Germinal center (tissue), 1 donor: ENCODE measurements around the gene NQO1.
"Not testable (repeated sequence)": the region's sequence is repeated elsewhere in the genome, so short reads cannot be mapped to it uniquely, and the experiment has no call there.

Experiments used
- DNase-seq: peaks from one replicate; pipeline ENCODE4 v3.0.0; 2012; ENCODE audit warnings: mixed read lengths, low spot score

NQO1 gene

DNA sequence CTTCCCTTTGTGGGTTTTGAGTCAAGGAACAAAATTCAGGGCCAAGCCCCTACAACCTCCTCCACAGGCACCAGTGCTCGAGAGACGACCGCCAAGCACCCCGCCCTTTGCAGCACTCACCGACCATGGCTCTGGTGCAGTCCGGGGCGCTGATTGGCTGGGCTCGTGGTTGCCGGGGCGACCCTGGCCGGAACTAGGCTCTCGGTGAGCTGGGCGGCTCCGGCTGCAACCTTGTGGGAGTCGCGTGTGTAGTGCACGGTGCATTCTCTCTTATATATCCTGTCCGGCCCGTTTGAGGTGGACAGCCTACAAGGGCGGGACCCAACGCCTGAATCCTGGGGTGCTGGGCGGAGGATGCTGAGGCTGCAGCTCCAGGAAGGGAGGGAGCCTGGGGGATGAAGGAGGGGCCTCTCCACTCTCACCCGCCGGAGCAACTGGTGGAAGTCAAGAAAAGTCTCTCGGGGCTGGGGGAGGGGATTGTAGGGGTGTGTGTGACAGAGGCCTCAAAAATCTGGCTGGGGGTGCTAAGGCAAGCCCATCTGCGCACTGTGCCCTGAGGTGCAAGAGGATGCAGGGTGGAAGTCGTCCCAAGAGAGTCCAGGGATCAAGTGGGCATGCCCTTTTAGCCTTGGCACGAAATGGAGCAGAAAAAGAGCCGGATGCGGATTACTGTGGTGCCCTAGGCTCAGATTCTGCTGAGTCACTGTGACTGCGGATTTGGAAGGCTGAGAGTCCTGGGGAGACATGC, at the start of gene NQO1:
Gene NQO1, minus strand, starts transcription at position 248 of the 748 bp plus-strand sequence. Its CDS starts 121 bp downstream, at position 127.
- peak; percentile 95 for DNase-seq

DNA sequence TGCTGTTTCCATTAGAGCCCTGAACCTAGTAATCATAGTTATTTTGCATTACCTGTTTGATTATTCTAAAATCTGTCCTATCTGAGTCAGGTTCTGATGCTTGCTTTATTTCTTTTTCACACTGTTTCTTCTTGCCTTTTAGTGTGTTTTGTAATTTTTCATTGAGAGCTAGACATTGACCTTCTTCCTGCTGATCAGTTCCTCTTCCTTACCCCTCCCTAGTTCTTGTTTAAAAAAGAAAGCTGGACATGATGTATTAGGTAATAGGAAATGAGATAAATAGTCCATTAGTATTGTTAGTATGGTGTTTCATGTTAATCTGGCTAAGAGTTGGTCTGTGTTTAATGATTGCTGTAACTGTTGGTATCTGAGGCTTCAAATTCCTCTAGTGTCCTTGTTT, 49.2 kb upstream of the NQO1 start:
- no peak for DNase-seq

DNA sequence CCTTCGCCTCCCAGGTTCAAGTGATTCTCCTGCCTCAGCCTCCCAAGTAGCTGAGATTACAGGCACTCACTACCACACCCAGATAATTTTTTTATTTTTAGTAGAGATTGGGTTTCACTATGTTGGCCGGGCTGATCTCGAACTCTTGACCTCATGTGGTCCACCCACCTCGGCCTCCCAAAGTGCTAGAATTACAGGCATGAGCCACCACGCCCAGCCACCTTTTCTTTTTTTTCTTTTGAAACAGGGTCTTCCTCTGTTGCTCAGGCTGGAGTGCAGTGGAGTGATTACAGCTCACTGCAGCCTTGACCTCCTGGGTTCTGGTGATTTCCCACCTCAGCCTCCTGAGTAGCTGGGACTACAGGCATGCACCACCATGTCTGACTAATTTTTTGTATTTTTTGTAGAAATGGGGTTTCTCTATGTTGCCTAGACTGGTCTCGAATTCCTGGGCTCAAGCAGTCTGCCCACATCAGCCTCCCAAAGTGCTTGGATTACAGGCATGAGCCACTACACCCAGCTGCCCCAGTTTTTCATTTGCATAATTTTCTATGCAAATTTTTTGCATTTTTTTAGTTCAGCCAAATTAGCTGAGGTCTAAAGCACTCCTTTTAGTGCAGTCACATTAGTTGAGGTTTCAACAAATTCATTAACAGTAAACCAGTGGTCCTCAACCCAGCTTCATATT, 47.0 kb upstream of the NQO1 start:
- DNase-seq = no peak

DNA sequence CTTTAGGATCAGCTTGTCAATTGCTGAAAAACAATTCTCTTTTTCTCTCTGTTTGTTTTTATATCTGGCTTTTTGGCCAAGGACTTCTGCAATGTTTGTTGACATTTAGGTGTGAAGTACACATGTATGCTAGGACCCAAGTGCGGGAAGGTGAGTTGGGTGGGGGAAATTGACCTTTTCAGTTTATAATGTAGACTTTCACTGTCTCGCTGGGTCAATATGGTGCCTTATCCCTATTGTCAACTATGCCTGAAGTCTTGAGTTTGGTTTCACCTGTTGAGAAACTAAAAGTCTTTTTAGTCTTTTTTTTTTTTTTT, 45.2 kb upstream of the NQO1 start:
- DNase-seq = no peak

DNA sequence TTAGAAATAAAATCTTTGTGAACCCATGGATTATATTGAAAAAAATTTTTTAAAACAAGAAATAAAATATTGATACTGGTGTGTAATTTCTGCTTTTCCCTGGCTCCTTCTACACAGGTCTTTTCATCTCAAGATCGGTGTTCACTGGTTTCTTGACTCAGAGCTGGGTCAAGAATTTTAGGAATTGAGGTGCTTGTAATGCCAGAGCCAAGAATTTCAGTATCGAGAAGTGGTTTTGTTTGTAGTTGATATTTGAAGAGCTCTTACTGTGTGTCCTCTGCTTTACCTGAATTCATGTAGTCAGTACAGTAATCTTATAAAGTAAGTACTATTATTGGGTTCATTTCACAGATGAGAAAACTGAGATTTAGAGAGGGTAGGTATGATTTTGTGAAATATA, 43.0 kb upstream of the NQO1 start:
- DNase-seq = no peak

DNA sequence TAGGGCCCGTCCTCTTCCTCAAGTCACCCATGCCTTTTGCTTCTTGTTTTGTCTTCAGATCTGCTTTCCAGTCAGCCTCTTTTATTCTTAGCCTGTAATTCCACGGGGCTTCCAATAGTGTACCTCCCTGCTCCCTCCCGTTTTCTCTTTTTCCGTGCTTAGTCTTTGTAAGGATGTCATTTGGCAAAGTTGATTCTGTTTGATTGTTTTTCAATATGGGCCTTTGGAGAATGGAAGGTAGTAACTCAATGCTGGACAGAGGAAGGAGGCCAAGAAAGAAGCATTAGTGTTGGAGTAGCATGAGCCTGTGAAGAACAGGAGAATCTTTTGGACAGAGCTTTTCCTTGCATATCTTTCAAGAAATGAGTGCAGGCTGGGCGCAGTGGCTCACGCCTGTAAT, 42.3 kb upstream of the NQO1 start:
- no peak for DNase-seq

DNA sequence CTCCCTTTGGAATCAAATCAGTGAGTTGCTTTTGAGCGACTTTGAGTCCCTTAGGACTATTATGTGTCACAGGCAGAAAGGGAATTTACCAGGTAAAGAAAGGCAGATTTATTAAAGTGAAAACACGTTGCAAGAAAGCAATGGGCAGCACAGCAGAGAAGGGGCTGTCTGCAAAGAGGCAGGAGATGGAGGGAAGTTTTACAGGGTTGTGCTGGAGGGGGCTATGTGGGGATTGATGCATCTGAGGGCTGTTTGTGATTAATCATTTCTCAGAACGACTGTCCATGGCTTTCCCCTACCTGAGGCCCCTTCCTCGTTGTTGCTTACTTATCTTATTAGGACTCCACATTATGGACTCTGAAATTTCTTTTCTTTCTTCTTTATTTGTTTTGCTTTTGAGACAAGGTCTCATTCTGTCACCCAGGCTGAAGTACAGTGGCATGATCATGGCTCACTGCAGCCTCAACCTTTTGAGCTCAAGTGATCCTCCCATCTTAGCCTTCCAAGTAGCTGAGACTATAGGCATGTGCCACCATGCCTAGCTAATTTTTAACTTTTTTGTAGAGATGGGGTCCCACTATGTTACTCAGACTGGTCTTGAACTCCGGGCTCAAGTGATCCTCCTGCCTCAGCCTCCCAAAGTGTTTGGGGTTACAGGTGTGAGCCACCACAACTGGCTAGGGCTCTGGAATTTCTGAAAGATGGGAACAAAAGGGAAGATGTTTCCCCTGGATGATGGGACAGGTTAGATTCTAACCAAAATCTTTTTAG, 41.3 kb upstream of the NQO1 start:
- no peak for DNase-seq

DNA sequence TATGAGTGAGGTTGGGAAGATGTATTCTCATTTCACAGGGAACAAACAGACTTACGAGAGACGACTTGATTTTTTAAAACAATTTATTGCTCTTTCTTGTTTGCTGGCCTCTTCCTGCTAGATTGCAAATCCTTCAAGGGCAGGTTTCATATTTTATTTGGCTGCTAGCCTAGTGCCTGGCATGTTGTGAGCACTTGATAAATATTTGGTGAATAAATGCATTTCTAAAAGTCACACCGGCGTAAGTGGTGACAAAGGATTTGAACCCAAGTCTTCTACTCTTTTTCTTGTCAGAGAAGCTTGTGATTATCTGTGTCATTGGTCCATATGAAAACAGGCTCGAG, 37.2 kb upstream of the NQO1 start:
- no peak for DNase-seq

DNA sequence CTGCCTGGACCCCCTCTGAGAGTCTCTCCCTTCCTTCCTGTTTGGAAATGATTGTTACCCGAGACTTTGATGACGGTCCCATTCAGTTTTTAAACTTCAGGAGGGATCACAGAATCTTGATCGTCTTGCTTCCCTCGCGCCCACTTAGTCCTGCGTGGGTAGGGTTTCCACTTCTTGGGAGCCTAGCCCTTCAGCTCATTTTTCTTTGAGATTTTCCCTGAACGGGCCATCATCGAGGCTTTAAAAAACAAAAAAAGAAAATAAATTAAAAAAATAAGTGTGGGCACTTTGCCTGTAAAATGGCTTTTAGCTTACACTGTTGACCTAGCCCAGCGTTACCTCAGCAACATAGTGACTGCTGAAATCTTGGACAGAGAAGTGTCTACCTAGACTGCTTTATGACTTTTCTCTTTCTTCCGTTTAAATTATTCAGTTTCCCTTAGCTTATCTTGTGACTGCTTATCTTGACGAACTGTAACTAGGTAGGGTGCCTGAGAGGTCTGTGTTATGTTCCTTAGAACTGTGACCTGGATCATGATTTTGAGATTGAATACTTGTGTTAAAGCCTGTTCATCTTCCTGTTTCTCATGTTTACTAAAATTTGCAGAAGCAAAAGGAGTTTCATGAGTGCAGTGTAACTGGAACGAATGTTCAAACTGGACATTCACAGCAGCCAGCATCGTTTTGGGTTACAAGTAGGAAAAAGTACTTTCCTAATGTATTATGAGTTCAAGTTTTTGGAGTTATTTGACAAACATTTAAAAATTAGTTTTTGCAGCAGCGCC, 36.6 kb upstream of the NQO1 start:
- no peak for DNase-seq

DNA sequence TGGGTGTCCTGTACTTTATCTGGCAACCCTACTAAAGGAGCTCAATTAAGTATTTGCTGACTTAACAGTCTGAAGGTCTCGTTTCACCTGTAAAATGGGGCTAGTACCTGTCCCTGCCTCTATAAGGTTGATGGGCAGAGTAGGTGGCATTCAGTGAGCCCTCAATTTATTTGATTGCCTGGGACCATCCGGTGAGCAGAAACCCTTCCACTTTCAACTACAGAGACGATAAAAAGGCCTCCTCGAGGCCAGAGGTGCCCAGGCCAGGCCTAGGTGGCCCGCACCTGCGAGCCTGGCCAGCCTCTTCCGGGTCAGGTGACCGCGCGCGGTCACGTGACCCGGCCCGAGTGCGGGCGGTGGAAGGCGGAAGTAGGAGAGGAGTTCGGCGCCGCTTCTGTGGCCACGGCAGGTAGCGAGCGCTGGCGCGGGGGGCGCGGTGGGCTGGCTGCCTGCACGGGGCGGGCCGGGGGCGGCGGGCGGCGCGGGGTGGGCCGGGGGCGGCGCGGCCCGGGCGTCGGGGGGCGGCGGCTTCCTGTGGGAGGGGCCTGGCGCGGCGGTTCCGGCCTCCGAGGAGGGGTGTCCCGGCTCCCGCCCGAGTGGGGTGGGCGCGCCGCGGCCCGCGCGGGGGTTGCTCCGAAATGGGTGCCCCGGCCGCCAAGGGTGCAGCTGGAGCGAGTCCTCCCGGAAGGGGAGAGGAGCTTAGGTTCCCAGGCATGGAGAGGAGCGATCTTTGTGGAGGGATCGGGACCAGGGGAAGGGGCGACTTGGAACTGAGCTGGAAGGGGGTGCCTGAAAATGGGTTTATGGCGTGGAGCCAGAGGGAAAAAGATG, 35.8 kb upstream of the NQO1 start, which contains the start of gene WWP2:
Gene WWP2, plus strand, starts transcription at position 350 of the 831 bp plus-strand sequence. CDS start 24,679 bp downstream, outside the sequence.
- peak; percentile 84 for DNase-seq

DNA sequence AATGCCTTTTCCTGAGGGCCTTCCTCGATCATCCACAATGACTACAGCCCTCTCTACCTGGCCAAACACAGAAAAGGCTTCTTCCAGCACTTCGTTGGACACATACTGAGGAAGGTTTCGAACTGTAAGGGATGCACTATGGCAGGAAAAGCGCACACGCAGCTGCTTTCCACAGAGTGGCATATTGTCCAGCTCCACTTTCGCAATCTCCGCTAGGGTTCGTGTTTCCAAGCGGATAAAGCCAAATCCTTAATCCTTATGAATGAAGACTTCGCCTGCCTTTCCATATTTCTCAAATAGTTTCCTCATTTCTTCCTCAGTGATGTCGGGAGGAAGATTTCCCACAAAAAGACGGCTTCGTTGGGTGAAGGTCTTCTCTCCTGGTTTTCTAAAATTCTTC, 31.0 kb upstream of the NQO1 start:
- not testable (repeated sequence) for DNase-seq

DNA sequence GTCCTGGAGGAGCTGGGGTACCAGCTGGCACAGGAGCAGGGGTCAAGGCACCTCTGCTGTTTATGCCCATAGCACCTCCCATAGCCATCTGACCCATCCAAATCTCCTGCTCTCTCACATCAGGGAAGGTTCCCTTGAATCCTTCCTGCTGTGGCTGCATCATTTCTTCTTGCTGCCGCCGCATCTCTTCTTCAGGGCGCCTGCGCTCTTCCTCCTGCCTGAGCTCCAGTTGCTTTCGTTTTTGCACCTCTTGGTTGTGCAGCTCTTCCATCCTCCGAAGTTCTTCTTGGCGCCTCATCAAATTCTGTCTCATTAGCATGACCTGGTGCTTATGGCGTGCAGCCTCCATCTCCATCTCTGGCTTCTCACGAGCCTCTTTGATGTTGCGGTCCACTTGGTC, 30.3 kb upstream of the NQO1 start:
- no peak for DNase-seq

DNA sequence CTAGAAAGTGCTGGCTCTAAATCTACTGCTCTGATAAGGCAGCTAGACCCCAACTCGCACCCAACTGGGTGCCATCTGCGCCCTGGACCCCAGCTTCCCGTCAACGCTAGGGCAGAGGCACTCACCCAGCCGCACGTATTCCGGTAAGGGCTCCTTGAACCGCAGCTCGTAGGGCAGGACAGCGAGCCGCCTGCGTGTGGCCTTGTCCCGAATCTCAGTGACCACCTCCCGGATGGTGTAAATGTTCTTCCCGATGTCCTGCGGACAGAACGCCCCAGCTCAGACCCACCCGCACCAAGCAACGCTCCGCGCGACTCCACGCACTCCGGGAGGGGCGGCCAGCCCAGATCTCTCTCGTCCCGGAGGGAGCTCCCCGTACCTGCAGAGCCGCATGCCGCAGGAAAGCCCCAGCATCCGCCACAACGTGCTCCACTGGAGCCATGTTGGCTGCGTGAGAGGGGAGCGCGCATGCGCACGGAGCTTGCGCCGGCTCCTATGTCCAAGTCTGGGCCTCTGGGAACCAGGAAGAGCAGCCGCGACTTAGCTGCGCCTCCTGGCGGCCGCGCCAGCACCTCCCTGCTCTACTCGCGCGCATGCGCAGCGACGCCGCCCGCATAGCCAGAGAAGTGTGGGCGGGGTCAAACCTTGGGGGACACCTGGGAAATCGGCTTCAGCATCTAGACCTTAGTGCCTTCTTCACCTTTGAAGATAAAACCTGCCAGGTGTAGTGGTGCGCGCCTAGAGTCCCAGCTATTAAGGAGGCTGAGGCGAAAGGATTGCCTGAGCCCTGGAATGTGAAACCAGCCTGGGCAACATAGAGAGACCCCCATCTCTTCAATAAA, 28.3 kb upstream of the NQO1 start, which contains the start of gene NOB1:
Gene NOB1, minus strand, starts transcription at position 458 of the 842 bp plus-strand sequence. Its CDS starts 16 bp downstream, at position 442.
- DNase-seq = peak; percentile 95

DNA sequence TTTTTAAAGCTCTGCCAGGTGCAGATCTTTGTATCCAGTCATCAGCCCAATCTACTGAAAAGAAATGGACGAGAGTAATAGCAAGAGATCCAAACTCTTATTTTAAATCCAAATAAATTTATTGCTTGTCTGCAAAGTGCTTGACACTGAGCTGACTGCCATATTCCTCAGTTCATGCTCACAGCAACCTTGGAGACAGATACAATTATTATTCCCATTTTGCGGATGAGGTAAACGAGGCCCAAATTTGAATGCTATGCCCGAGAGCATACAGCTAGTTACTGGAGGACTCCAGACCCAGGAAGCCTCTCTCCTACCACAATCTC, 27.7 kb upstream of the NQO1 start:
- DNase-seq = no peak

DNA sequence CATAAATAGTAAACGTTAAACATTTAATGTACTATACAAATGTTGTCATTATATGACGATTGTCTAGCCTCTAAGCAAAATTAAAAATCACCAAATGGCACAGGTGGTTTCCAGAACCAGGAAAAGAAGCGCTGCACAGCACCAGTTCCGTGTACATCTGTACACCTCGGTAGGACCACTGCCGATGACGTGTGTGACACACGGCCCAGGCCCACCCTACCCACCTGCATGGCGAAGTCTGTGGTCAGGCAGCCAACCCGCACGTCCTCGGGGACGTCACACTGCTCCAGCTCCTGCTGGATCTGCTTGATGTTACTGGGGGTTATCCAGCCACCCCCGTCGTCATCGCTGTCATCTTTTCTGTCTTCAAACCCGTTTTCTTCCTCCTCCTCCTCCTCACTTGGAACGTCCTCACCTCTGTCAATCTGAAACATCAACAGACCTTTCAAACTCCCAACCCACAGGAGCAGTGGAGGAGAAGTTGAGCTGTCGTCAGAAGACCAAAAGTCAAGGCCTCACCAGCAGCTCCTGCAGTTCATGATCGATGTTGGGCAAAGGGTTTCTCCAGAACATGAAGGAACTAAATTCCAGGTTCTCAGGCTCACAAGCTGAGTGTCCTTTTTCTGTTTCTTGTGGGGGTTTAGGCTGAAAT, 22.5 kb upstream of the NQO1 start:
- DNase-seq = no peak

DNA sequence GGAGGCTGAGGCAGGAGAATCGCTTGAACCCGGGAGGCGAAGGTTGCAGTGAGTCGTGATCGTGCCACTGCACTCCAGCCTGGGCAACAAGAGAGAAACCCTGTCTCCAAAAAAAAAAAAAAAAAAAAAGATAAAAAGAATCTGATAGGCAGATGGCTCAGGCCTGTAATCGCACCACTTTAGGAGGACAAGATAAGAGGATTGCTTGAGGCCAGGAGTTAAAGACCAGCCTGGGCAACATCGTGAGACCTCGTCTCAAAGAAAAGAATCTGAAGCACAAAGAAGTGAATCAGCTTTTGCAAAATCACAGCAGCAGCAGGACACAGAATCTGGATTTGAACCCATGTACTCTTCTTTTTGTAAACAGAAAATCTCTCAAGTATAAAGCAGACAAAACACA, 20.8 kb upstream of the NQO1 start:
- DNase-seq = no peak

DNA sequence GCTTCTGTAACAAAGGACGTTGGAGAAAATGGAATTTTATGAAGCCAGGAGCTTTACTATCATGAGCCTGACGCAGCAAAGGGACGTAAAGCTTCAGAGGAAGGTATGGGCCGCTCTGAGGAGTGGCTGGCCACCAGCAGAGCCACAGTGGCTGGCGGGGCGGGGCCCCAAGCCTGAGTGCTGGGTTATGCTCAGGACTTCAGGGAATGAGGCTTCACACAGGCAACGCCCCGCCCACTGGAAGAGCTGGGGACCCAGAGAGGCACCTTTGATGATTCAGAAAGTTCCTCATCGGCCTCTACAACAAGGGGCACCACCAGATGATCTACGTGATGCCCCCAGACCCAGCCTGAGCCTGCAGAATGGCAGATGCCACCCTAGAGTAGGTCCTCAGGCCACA, 19.6 kb upstream of the NQO1 start:
- DNase-seq = no peak

DNA sequence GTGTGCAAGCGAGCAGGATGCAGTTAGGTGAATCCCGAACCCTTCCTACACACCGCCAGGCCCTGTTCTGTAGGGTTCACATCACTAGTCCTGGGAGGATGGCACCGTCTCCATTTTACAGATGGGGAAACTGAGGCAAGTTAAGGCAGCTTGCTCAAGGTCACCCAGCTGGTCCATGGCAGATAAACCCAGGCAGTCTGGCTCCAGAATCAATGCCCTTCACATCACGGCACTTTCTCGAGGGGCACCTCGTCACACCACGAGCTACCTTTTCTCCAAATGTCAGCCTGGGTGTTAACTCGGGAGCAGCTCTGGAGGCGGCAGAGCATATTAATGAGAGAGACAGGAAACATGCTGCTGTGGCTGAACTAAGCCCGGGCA, 18.9 kb upstream of the NQO1 start:
- DNase-seq = no peak

DNA sequence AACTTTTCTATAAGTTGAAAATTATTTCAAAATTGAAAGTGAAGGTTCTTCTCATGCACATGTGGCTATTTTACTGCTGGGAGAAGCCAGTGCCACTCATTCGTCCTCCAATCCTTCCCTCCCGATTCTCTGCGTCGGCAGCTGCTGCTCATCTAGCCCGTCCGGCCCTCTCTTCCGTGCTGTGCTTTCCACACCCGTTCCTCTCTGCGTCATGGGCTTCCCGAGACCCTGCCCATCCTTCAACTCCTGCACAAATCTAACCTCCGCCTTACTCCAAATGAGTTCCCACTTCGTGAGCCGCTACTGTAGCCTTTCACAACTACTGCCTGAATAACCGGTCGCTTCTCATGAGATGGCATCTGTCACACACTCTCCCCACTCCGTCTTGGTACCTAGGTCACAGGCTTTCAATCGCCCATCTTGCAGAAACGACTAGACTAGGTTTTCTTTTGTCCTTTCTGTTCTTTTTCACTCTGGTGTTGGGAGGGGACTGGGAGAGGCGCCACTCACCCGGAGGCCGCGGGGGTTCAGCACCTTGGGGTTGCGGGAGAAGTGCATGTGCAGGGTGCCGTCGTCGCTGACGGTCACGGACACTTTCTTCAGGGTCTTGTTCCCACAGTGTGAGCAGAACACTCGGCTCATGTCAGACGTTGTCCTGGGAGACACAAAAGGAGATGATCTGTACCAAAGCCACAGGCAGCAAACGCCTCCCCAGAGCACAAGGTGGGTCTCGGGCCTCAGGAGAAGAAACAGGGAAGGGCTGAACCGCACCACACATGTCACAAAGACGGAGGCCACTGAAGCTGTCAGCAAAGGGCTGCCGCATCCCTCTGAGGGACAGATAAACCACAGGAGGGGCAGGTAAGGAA, 18.2 kb upstream of the NQO1 start:
- no peak for DNase-seq
